ENCODE results near the gene ABCF2. TPM values are rescaled to one million over a fixed set of nuclear protein-coding genes. Genes with fewer than 3 reads are reported as not detected.
A peak's percentile ranks its signal among the peaks of the same experiment; 100 is the strongest.

The ABCF2 gene
- total RNA-seq, 2 experiments from 2014 or later = 31.8 to 44.9 TPM

DNA sequence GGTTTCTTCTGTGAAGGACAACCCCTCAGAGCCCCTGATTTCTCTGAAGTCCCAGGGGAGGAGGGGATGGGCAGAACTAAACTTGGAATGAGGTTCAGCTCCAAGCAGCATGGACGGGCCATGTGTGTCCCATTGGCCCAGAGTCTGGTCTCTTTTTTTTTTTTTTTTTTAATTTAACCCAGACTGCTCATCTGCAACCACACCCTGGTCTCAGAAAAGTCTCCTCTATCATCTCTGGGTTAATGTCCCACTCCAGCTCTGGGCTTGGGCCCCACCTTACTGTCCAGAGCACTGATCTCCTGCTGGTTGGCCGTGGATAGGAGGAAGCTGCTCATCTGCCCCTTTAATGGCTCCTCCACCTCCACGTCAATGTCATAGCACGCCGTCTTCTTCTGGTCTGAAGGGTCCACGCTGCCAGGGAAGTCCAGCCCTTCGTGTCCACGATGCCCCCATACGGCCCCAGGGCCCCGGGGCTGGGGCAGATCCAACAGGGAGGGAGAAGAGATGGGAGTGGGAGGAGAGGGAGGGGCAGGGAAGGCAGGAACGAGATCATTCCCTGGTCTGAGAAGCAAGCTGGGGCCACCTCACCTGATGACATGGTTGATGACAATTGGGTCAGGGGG, 12.9 kb upstream of the ABCF2 start:
- Histone ChIP-seq H3K79me2 (ENCODE audit: insufficient read depth, low read depth, low read length) (no peaks in the 10 kb centered on the region), H3K4me3 (ENCODE audit: low read depth, low read length, poor library complexity, severe bottlenecking) (no peak overlapping the region), H2AFZ (ENCODE audit: low read length) (no peak overlapping the region), H3K4me1 (ENCODE audit: insufficient read depth, low read length, poor library complexity, severe bottlenecking) (peaks cover 37% of the 10 kb centered on the region), H3K27ac (ENCODE audit: low read depth, low read length, poor library complexity, severe bottlenecking) (no peak overlapping the region), H3K9me3 (ENCODE audit: low read length) (no peaks in the 10 kb centered on the region), H3K9me2 (ENCODE audit: insufficient read depth, low read length) (no peaks in the 10 kb centered on the region), H3K36me3 (ENCODE audit: insufficient read depth, low read length) (peaks cover 20% of the 10 kb centered on the region; the same call in 1 of the 2 replicates), H3K4me2 (ENCODE audit: low read length) (no peak overlapping the region), H4K20me1 (ENCODE audit: insufficient read depth, low read length) (peaks cover 5% of the 10 kb centered on the region)
- DNase-seq (ENCODE audit: low spot score) = no peak
- no TSS peak for BruUV-seq (replicated peaks)
- CTCF ChIA-PET (ENCODE audit: unreplicated experiment) = interaction anchor here (0.6 kb wide), 1 partner anchor 847 kb away, joined by 3 read pairs; no protein-coding TSS in a partner anchor
- TF ChIP-seq, protein P1, sequence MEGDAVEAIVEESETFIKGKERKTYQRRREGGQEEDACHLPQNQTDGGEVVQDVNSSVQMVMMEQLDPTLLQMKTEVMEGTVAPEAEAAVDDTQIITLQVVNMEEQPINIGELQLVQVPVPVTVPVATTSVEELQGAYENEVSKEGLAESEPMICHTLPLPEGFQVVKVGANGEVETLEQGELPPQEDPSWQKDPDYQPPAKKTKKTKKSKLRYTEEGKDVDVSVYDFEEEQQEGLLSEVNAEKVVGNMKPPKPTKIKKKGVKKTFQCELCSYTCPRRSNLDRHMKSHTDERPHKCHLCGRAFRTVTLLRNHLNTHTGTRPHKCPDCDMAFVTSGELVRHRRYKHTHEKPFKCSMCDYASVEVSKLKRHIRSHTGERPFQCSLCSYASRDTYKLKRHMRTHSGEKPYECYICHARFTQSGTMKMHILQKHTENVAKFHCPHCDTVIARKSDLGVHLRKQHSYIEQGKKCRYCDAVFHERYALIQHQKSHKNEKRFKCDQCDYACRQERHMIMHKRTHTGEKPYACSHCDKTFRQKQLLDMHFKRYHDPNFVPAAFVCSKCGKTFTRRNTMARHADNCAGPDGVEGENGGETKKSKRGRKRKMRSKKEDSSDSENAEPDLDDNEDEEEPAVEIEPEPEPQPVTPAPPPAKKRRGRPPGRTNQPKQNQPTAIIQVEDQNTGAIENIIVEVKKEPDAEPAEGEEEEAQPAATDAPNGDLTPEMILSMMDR (conservative IDR thresholded peaks at IDR 0.05; ENCODE audit: low read length) = no peak
- no peak for TF ChIP-seq EZH2phosphoT487 (IDR thresholded peaks at IDR 0.05; ENCODE audit: borderline replicate concordance, low read depth, low read length)
- intact Hi-C loops (cut with micrococcal nuclease; ENCODE audit: unreplicated experiment) = loop anchor here (10.0 kb wide), 1 partner anchor 1615 kb away; no protein-coding TSS in a partner anchor
- POLR2A ChIA-PET = interaction anchor here (0.6 to 0.7 kb wide), 2 partner anchors 36 to 220 kb away, joined by 3 read pairs; no protein-coding TSS in a partner anchor

DNA sequence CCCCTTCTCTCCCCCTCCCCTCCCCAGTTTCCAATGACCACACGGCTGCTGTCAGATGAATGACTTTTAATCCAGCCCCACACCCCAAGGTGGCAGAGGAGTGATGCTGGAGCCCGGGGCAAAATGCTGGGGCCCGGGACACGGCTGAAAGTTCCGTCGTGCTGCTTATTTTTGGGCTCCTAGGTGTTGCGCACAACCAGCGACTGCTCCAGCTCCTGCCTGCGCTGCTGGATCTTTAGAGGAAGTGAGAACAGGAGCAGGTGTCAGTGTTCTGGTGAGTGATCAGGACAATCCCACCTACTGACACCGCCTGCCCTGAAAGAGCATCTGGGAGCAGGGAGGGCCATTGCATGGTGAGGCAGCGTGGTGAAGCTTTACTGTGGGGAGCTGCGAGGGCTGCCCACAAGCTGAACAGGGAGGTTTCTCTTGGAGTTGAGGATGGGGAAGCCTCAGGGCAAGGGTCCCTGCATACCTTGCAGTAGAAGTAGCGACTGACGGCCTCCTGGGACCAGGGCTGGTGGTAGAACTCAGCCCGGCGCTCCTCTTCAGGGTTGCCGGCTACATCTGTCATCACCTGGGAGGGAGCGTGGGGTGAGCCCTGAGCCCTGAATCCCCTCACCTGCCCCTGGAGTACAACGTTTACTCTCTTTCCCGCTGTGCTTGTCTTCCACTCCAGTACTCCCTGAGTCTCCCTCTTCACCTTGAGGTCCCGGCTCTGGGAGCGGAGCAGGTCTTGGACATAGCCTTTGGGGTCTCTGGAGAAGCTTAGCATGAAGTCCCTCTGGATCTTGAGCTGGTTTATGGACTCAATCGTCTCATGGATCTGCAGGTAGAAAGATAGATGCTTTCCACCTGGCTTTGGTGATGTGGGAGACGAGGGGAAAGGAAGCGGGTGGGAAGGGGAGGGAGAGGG, 12.2 kb upstream of the ABCF2 start:
- intact Hi-C loops (cut with micrococcal nuclease; ENCODE audit: unreplicated experiment) = loop anchor here (10.0 kb wide), 1 partner anchor 1614 kb away; no protein-coding TSS in a partner anchor
- DNase-seq (ENCODE audit: low spot score) = peak; percentile 55
- TF ChIP-seq, protein P1 (conservative IDR thresholded peaks at IDR 0.05; ENCODE audit: low read length) = no peak
- TF ChIP-seq EZH2phosphoT487 (IDR thresholded peaks at IDR 0.05; ENCODE audit: borderline replicate concordance, low read depth, low read length) = no peak
- Histone ChIP-seq H3K4me1 (ENCODE audit: insufficient read depth, low read length, poor library complexity, severe bottlenecking) (peaks cover 29% of the 10 kb centered on the region), H4K20me1 (ENCODE audit: insufficient read depth, low read length) (no peaks in the 10 kb centered on the region; the same call in 1 of the 2 replicates), H3K9me2 (ENCODE audit: insufficient read depth, low read length) (no peaks in the 10 kb centered on the region), H3K9me3 (ENCODE audit: low read length) (no peaks in the 10 kb centered on the region), H3K36me3 (ENCODE audit: insufficient read depth, low read length) (peaks cover 23% of the 10 kb centered on the region; the same call in 1 of the 2 replicates), H3K27ac (ENCODE audit: low read depth, low read length, poor library complexity, severe bottlenecking) (peak overlapping the region; percentile 26), H3K79me2 (ENCODE audit: insufficient read depth, low read depth, low read length) (no peaks in the 10 kb centered on the region), H2AFZ (ENCODE audit: low read length) (no peak overlapping the region), H3K4me2 (ENCODE audit: low read length) (peak overlapping the region; percentile 46), H3K4me3 (ENCODE audit: low read depth, low read length, poor library complexity, severe bottlenecking) (no peak overlapping the region)
- BruUV-seq (replicated peaks) = no TSS peak
- POLR2A ChIA-PET = interaction anchor here (0.6 to 0.7 kb wide), 2 partner anchors 35 to 221 kb away, joined by 3 read pairs; no protein-coding TSS in a partner anchor
- CTCF ChIA-PET (ENCODE audit: unreplicated experiment) = interaction anchor here (0.6 kb wide), 2 partner anchors 59 to 846 kb away, joined by 3 read pairs; no protein-coding TSS in a partner anchor

Data from OCI-LY7 (cell line).